Measurements from ENCODE around the gene TAGLN2.

Gene TAGLN2

GRCh38 chr1:159943908-159944622, 18.8 kb upstream of the TAGLN2 start:
- H3K27me3 ChIP-seq (ENCODE audit: insufficient read depth, poor library complexity, severe bottlenecking) = peaks cover 33% of the 10 kb centered on the region
- no peak for DNase-seq (ENCODE audit: low read depth in 1 of 2, low spot score in 1 of 2)
- H3K4me3 ChIP-seq (replicated peaks; ENCODE audit: insufficient read depth, low read length) = no peak overlapping the region
- H3K27ac ChIP-seq (replicated peaks) = no peak overlapping the region
- TF ChIP-seq SPI1 (IDR thresholded peaks at IDR 0.05; ENCODE audit: borderline replicate concordance, low read depth) (no peak), CTCF (IDR thresholded peaks at IDR 0.05; ENCODE audit: insufficient read depth, low read length) (no peak), REST (IDR thresholded peaks at IDR 0.05; ENCODE audit: insufficient replicate concordance, low read depth) (no peak)

GRCh38 chr1:159943278-159943640, 18.0 kb upstream of the TAGLN2 start:
- no peak for DNase-seq (ENCODE audit: low read depth in 1 of 2, low spot score in 1 of 2)
- TF ChIP-seq CTCF (IDR thresholded peaks at IDR 0.05; ENCODE audit: insufficient read depth, low read length) (no peak), REST (IDR thresholded peaks at IDR 0.05; ENCODE audit: insufficient replicate concordance, low read depth) (no peak), SPI1 (IDR thresholded peaks at IDR 0.05; ENCODE audit: borderline replicate concordance, low read depth) (no peak), POLR2AphosphoS5 (IDR thresholded peaks at IDR 0.05; ENCODE audit: low read depth) (no peak), GABPA (IDR thresholded peaks at IDR 0.05; ENCODE audit: low read depth) (no peak)
- no peak overlapping the region for H3K4me3 ChIP-seq (replicated peaks; ENCODE audit: insufficient read depth, low read length)
- H3K27me3 ChIP-seq (ENCODE audit: insufficient read depth, poor library complexity, severe bottlenecking) = peaks cover 33% of the 10 kb centered on the region
- no peak overlapping the region for H3K27ac ChIP-seq (replicated peaks)

GRCh38 chr1:159942632-159943277, 17.4 kb upstream of the TAGLN2 start:
- no peak for DNase-seq (ENCODE audit: low read depth in 1 of 2, low spot score in 1 of 2)
- TF ChIP-seq REST (IDR thresholded peaks at IDR 0.05; ENCODE audit: insufficient replicate concordance, low read depth) (no peak), SPI1 (IDR thresholded peaks at IDR 0.05; ENCODE audit: borderline replicate concordance, low read depth) (no peak), GABPA (IDR thresholded peaks at IDR 0.05; ENCODE audit: low read depth) (no peak), POLR2AphosphoS5 (IDR thresholded peaks at IDR 0.05; ENCODE audit: low read depth) (no peak), CTCF (IDR thresholded peaks at IDR 0.05; ENCODE audit: insufficient read depth, low read length) (no peak)
- Histone ChIP-seq H3K27me3 (ENCODE audit: insufficient read depth, poor library complexity, severe bottlenecking) (peaks cover 32% of the 10 kb centered on the region), H3K4me3 (replicated peaks; ENCODE audit: insufficient read depth, low read length) (no peak overlapping the region), H3K27ac (replicated peaks) (no peak overlapping the region)
